ENCODE results near the gene HECTD3.

Gene HECTD3

GRCh38 chr1:45010855-45011811 lies at the start of gene HECTD3:
Gene HECTD3, minus strand, starts transcription at chr1:45011324. Its CDS starts 67 bp downstream, at chr1:45011257.
- peak; percentile 82 for DNase-seq

GRCh38 chr1:45059829-45060228 lies 48.7 kb upstream of the HECTD3 start:
- no peak for DNase-seq

DNA sequence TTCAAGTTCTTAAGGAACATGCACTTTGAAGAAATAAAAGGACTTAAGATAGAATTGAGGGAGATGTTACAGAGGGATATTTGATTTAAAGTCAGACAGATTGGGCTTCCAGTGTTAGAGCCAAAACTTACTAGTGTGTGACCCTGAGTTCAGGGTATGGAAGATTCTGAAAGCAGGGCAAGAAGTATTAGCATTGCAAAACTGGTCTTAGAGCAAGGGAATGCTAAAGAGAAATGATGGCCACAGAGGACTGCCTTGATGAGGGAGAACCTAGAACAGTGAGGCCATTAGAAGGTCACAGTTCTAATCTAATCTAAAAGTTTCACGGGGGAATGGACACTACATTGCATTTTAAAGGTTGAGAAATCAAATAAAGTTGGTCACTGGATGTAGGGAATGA lies 46.4 kb upstream of the HECTD3 start:
- DNase-seq = no peak

DNA sequence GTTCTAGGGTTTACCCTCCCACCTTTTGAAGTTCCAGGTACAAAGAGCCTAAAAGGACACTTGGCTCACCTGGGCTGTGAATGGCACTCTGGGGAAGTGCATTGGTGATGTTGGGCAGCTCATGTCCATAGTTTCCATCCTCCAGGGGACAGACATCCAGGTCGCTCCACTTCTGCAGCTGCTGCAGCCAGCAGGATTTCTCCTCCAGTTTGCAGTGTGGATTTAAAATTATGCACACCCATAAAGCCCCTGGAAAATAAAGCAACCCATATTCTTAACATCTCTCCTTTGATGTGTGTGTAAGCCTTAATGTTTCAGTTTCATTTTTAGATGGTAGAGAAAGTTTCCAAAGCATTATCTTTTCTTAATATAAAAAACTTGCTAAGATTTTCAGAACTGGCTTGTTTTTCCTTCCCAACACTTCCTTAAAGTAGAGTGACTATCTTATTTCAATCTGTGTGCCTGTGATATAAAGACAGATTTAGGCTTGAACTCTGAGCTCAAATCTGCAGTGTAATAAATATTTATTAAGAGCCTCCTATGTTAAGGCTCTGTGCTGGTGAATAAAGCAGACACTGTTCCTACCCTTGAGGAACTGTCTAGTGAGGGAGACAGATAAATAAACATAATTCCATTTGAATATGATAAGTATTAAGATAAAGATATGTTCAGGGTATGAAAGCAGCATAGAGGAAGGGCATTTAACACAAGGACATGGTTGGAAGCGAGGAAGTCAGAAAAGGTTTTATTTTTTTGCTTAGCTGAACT lies 40.1 kb upstream of the HECTD3 start:
- DNase-seq = no peak

- DNase-seq = no peak
Measured at GRCh38 chr1:45047032-45047431, 35.9 kb upstream of the HECTD3 start.

DNA sequence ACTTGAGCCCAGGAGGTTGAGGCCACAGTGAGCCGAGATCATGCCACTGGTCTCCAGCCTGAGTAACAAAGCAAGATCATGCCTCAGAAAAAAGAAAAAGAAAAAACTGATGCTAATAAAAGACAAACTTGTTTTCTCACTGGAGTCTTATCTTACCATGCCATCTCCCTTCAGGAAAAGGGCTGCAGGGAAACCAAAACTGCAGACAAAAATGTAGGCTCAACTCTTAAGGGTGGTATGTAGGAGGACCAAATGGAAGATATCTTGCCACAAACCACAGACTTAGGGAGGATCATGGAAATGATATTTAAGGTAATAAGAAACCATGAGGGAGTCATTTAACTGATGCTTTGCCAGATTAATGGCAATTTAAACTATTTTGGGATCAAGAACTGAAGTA lies 33.8 kb upstream of the HECTD3 start:
- no peak for DNase-seq

DNA sequence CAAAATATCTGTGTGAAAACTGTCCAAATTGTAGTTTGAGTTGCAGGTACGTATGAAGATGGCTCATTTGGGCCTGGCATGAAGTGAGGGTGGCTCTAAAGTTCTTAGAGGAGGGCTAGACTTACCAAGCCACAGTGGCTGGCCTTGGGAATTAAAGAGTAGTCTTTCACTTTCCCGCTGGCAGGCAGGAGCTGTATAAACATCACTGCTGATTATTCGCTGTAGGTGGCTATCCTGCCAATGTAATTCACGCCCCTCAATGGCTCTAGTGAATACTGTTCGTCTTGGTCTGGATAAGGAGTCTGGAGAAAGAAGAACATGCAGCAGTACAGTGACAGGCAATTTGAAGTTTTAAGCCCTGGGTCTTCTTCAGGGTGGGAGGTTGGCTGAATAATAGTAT lies 32.0 kb upstream of the HECTD3 start:
- DNase-seq = no peak

DNA sequence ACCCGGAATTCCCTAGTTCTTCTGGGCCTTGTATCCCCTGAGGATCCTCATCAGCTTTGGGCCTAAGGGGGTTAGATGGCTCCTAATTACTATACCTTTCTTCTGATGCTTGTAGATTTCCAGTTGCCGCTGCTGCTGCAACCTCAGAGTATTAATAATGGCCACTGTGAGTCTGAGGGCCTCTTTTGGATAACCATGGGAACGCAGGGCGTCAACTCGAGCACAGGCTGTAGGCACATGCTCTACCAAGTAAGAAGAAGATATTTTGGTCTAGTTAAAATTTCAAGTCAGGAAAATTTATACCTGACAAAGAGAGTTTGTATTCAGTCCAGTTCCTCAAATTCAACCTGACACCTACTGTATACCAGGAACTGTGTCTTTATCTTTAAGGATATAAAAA lies 29.2 kb upstream of the HECTD3 start:
- no peak for DNase-seq

DNA sequence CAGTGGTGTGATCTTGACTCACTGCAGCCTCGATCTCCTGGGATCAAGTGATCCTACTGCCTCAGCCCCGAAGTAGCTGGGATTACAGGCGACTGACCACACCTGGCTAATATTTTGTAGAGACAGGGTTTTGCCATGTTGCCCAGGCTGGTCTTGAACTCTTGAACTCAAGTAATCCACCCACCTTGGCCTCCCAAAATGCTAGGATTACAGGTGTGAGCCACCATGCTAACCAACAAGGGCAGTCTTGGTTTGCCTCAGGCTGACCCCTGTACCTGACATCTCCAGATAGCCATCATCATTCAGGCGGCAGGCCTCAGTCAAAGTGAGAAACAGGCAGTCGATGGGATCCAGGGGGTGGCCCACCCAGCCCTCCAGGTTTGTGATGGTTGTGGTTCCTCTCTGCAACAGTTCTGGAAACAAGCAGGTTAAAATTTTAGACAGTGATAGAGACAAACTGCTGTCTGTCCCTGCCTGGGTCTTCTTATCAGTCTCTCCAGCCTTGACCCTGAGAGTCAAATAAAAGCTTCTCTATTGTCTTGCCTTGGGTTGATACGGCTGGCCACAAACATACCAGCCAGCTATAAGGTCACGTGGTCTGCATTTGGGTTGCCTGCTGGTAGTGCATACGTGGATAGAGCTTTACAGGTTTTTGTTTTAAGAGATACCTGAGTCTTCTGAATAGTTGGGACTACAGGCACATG lies 27.7 kb upstream of the HECTD3 start:
- DNase-seq = no peak

DNA sequence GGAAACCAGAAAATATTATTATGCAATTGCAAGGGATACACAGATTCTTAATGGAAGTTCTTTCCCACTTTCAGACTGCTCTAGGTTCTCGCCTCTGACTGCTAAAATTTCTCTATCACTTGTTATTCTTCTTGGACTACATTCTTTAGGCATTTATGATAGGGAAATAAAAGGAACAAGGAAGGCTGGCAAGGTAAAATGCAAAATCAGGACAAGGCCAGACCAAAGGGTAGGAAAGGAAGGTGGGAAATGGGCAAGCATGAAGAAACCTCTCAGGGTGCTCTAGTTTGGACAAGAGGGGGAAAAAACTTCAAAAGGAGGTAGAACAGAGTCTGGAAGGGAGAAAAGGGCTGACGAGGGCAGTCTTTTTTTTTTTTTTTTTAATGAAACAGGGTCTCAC lies 27.1 kb upstream of the HECTD3 start:
- DNase-seq = no peak

GRCh38 chr1:45037456-45037855 lies 26.3 kb upstream of the HECTD3 start:
- peak; percentile 23 for DNase-seq

DNA sequence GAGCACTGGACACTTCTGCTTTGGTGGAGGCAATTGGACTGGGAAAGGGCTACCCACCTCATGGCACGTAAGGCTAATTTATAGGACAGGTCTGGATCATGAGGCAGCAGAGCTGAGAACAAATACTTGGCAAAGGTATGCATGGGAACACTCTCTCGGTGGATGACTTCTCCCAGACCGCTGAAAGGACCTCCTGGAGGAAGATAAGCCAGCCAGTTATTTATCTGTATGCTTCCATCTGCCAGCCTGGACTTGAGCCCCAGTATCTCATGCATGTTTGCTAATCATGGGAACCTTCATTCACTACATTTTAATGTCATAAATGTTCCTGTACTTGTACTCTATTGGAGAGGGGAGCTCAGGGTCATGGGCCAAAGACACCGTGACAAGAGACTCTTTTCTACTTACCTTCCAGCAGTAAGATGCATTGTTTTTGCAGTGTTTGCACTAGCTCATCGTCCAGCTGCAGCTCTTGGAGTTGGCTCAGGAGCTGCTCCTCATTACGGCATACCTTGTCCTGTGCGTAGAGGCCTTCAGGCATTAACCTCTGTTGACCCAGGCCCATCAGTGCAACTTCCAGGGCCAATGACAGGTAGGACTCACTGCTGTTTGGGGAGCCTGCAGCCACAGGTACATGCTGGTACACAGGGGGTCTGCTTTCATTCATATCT lies 24.6 kb upstream of the HECTD3 start:
- DNase-seq = no peak

- DNase-seq = no peak
Measured at GRCh38 chr1:45033356-45033755, 22.2 kb upstream of the HECTD3 start.

DNA sequence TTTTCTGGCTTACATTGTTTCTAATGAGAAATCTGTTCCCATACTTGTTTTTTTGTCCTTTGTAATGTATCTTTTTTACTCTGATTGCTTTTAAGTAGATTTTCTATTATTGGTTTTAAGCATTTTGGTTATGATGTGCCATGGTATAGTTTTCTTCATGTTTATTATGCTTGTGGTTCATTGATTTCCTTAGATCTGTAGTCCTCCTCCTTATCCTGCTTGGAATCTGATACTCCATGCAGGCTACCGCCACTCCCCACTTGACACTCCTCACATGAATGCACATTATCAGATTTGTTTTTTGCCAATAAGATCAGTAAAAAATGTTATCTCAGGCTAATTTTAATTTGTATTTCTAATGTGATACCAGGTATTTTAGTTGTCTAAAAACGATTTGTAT lies 21.7 kb upstream of the HECTD3 start:
- DNase-seq = no peak

DNA sequence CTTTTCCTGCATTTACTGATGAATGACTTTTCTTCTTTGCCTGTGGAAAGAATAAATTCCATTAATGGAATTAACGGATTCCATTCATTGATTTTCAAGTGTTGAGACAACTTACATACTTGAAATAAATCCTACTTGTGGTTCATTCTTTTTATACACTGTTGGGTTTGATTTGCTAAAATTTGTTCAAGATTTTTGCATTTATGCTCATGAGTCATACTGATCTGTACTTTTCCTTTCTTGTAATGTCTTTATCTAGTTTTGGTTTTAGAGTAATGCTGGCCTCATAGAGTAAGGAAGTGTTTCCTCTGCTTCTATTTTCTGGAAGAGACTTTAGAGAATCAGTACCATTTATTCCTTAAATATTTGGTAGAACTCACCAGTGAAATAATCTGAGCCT lies 15.3 kb upstream of the HECTD3 start:
- no peak for DNase-seq

DNA sequence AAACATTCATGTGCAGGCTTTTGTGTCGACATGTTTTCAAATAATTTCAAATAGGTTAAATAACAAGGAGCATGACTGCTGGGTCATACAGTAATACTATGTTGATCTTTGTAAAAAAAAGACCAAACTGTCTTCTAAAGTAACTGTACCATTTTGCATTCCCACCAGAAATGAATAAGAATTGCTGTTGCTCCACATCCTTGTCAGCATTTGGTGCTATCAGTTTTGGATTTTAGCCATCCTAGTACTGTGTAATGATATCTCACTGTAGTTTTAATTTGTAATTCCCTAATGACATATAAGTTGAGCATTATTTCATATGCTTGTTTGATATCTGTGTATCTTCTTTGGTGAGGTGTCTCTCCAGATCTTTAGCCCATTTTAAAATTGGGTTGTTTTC lies 12.5 kb upstream of the HECTD3 start:
- DNase-seq = no peak

GRCh38 chr1:45018599-45019230 lies 7.6 kb upstream of the HECTD3 start:
- DNase-seq = peak; percentile 76

GRCh38 chr1:45016767-45017166 lies 5.6 kb upstream of the HECTD3 start:
- DNase-seq = no peak

DNA sequence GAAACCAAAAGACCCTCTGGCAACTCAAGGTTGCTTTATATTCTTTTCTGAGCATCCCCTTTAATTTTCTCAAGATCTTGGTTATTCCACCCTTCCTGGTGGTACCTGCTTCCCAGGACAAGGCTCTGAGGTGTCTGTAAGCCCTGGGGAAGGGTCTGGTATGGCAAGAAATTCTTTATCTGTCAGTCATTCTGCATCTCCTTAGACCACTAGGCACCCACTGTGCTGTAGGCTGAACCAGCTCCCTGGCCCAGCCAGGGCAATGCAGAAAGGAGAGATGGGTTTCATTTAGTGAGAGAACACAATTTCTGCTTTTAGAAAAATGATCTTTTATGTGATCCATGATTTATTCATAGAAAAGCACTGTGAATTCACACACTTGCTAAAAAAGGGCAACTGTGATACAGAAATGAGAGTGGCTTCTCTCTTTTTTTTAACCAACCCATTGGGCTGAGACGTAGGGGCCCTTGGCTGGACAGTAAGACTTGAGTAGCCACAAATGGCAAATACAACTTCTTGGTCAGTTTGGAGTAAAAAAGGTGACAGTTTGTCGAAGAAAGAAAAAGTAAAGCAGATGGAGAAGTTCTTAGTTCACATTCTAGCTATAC lies 5.1 kb upstream of the HECTD3 start:
- DNase-seq = no peak

GRCh38 chr1:45015683-45016082 lies 4.6 kb upstream of the HECTD3 start:
- DNase-seq = no peak

DNA sequence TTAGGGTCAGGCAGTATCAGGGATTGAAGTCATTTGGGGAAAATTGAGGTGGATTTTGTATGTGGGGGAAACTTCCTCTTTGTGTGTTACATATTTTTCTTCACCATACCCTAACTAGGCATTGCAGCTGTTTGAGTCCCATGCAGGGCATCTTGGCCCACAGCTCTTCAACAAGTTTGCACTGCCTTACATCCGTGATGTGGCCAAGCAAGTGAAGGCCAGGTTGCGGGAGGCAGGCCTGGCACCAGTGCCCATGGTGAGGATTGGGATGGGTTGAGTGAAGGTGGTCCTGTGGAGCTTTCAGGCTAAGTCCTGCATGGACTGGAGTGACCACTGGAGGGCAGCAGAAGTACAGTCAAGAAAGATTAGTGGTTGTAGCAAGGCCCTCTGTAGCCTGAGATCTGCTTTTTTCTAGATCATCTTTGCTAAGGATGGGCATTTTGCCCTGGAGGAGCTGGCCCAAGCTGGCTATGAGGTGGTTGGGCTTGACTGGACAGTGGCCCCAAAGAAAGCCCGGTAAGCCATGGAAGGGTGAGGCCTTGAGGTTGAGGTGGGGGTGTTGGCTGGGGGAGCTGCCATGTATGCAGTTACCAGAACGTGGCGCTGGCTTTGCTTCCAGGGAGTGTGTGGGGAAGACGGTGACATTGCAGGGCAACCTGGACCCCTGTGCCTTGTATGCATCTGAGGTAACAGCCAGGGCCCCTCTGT lies 3.4 kb upstream of the HECTD3 start:
- peak; percentile 86 for DNase-seq
